Mucosa of descending colon (tissue), 3 donors: ENCODE results near the gene EFCAB8. TPM values are rescaled to one million over a fixed set of nuclear protein-coding genes. Genes with fewer than 3 reads are reported as not detected.
"Not testable (repeated sequence)": the region's sequence is repeated elsewhere in the genome, so short reads cannot be mapped to it uniquely, and the experiment has no call there.

ENCODE experiments used
- ATAC-seq: fragments of 200-7000 bp; cut with Tn5 transposase; one replicate; pipeline ENCODE4 v1.9.1; 2020; ENCODE audit warnings: mild to moderate bottlenecking, moderate library complexity
- DNase-seq, 3 donors: peaks; one replicate each; pipeline ENCODE4 v3.0.0-alpha.2; 2020
- H3K36me3 ChIP-seq: fragments of 200-600 bp; one replicate; pipeline ENCODE4 v1.8.0; 2021; ENCODE audit warnings: low read depth, mild to moderate bottlenecking
- H3K4me1 ChIP-seq: fragments of 200-600 bp; one replicate; pipeline ENCODE4 v1.8.0; 2021; ENCODE audit warnings: low read depth, mild to moderate bottlenecking
- H3K4me3 ChIP-seq: fragments of 200-600 bp; one replicate; pipeline ENCODE4 v1.8.0; 2021; ENCODE audit warnings: mild to moderate bottlenecking
- H3K9me3 ChIP-seq: fragments of 200-600 bp; one replicate; pipeline ENCODE4 v1.8.0; 2021; ENCODE audit warnings: mild to moderate bottlenecking
- CTCF ChIP-seq: fragments of 200-600 bp; IDR thresholded peaks from one replicate; pipeline ENCODE4 v1.8.0; 2022; ENCODE audit warnings: antibody characterized with exemption, mild to moderate bottlenecking
- intact Hi-C, 2 donors: fragments of 100-400 bp; cut with DNase I in 1 of 2; cut with micrococcal nuclease in 1 of 2; formaldehyde crosslinking; loops; one replicate each; pipeline versions ENCODE4 v1.11.0 to v1.11.1; 2022; cut with DNase I, micrococcal nuclease
- total RNA-seq, 3 donors: library from RNA; stranded (reverse); fragmentation: NEBNext Ultra II Directional in 2 of 3; extraction: Animal tissue kit (Norgen Biotek cat#: 25700) in 2 of 3; gene quantifications; one replicate each; pipeline versions ENCODE4 v1.2.1 to v1.2.4, GENCODE V29; 2021 to 2023
- donor health status: DM: no; HTN: no; CAD: no; lungs with moderate emphysema.
- donor health status: DM: no; HTN: no; CAD: no.
- donor health status: DM: no; HTN: yes; CAD: no.

Gene EFCAB8
- total RNA-seq, 3 donors from 2014 or later, result 0.17 to 0.66 TPM; not detected in 1

- Histone ChIP-seq H3K36me3 (no peaks in the 10 kb centered on the region), H3K4me3 (no peak overlapping the region), H3K4me1 (no peaks in the 10 kb centered on the region), H3K9me3 (no peaks in the 10 kb centered on the region)
- intact Hi-C loops, result no loop called here
- no peak for DNase-seq
- peak; percentile 46 for ATAC-seq
- no peak for TF ChIP-seq CTCF
Measured at GRCh38 chr20:32945710-32946221, 87.0 kb downstream of the EFCAB8 start.

GRCh38 chr20:32946629-32947028 lies 87.9 kb downstream of the EFCAB8 start:
- Histone ChIP-seq H3K9me3 (no peaks in the 10 kb centered on the region), H3K4me1 (no peaks in the 10 kb centered on the region), H3K4me3 (no peak overlapping the region), H3K36me3 (no peaks in the 10 kb centered on the region)
- no peak for DNase-seq
- TF ChIP-seq CTCF, result no peak
- intact Hi-C loops, result no loop called here
- ATAC-seq, result no peak

GRCh38 chr20:32950539-32950938 lies 91.8 kb downstream of the EFCAB8 start:
- DNase-seq, H3K36me3 ChIP-seq, intact Hi-C loops, H3K4me1 ChIP-seq, H3K9me3 ChIP-seq, ATAC-seq, H3K4me3 ChIP-seq: not testable (repeated sequence)

- ATAC-seq, result no peak
- intact Hi-C loops, result no loop called here
Measured at GRCh38 chr20:32957459-32957858, 98.7 kb downstream of the EFCAB8 start.

GRCh38 chr20:32958574-32958973 lies 99.9 kb downstream of the EFCAB8 start:
- TF ChIP-seq CTCF, result no peak

More at GRCh38 chr20:32957459-32957858, 98.7 kb downstream of the EFCAB8 start:
- peaks cover 7% of the 10 kb centered on the region for H3K9me3 ChIP-seq
- no peaks in the 10 kb centered on the region for H3K4me1 ChIP-seq
- no peak overlapping the region for H3K4me3 ChIP-seq
- H3K36me3 ChIP-seq, result no peaks in the 10 kb centered on the region
- TF ChIP-seq CTCF, result no peak
- no peak for DNase-seq

GRCh38 chr20:32959351-32960221 lies 100.9 kb downstream of the EFCAB8 start:
- peaks cover 7% of the 10 kb centered on the region for H3K9me3 ChIP-seq
- no peak for TF ChIP-seq CTCF
- no peaks in the 10 kb centered on the region for H3K36me3 ChIP-seq
- ATAC-seq (no peak), DNase-seq (peak in 1 of 3 donors; percentile 36)
- intact Hi-C loops, result no loop called here
- no peak overlapping the region for H3K4me3 ChIP-seq
- no peaks in the 10 kb centered on the region for H3K4me1 ChIP-seq

More at GRCh38 chr20:32958574-32958973, 99.9 kb downstream of the EFCAB8 start:
- Histone ChIP-seq H3K4me1 (no peaks in the 10 kb centered on the region), H3K36me3 (no peaks in the 10 kb centered on the region), H3K4me3 (no peak overlapping the region), H3K9me3 (peaks cover 7% of the 10 kb centered on the region)
- DNase-seq (no peak), ATAC-seq (no peak)
- intact Hi-C loops, result no loop called here
